ENCODE data around the gene TSHZ1.

- no peak for TF ChIP-seq EZH2phosphoT487 (IDR thresholded peaks at IDR 0.05; ENCODE audit: unreplicated experiment)
- TF ChIP-seq, protein P1, sequence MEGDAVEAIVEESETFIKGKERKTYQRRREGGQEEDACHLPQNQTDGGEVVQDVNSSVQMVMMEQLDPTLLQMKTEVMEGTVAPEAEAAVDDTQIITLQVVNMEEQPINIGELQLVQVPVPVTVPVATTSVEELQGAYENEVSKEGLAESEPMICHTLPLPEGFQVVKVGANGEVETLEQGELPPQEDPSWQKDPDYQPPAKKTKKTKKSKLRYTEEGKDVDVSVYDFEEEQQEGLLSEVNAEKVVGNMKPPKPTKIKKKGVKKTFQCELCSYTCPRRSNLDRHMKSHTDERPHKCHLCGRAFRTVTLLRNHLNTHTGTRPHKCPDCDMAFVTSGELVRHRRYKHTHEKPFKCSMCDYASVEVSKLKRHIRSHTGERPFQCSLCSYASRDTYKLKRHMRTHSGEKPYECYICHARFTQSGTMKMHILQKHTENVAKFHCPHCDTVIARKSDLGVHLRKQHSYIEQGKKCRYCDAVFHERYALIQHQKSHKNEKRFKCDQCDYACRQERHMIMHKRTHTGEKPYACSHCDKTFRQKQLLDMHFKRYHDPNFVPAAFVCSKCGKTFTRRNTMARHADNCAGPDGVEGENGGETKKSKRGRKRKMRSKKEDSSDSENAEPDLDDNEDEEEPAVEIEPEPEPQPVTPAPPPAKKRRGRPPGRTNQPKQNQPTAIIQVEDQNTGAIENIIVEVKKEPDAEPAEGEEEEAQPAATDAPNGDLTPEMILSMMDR (conservative IDR thresholded peaks at IDR 0.05; ENCODE audit: low read depth in 2 of 2) = no peak
- TF ChIP-seq POLR2AphosphoS5 (IDR thresholded peaks at IDR 0.05; ENCODE audit: low read depth) = no peak
- TF ChIP-seq CREB1 (CRISPR knock-in tag; IDR thresholded peaks at IDR 0.05; ENCODE audit: low read depth) = no peak
- no peak for TF ChIP-seq REST (IDR thresholded peaks at IDR 0.05; ENCODE audit: unreplicated experiment)
- TF ChIP-seq ZNF331 (CRISPR knock-in tag; IDR thresholded peaks at IDR 0.05; ENCODE audit: low read depth) = no peak
These were observed 41.2 kb upstream of the TSHZ1 start for GRCh38 chr18:75169411-75169810.

Data from GM23338 (cell line).